Ascending aorta (tissue), 2 donors: ENCODE data around the gene JOSD1. TPM values are rescaled to one million over a fixed set of nuclear protein-coding genes. Genes with fewer than 3 reads are reported as not detected.

Experiments used
- DNase-seq, 2 donors: peaks; one replicate each; pipeline ENCODE4 v3.0.0-alpha.2; 2019; ENCODE audit warnings: low spot score in 2 of 2
- H3K27ac ChIP-seq, 2 donors: fragments of 200-600 bp; sonication (generic); one replicate each; pipeline ENCODE4 v1.5.1; 2016 to 2017; ENCODE audit warnings: mild to moderate bottlenecking in 1 of 2
- H3K27me3 ChIP-seq: fragments of 200-600 bp; sonication (generic); one replicate; pipeline ENCODE4 v1.5.1; 2017
- H3K36me3 ChIP-seq, 2 donors: fragments of 200-600 bp; sonication (generic); one replicate each; pipeline ENCODE4 v1.5.1; 2016
- H3K4me1 ChIP-seq, 2 donors: fragments of 200-600 bp; sonication (generic); one replicate each; pipeline ENCODE4 v1.5.1; 2016 to 2017; ENCODE audit warnings: mild to moderate bottlenecking in 1 of 2
- H3K4me3 ChIP-seq, 2 donors: fragments of 200-600 bp; sonication (generic); one replicate each; pipeline ENCODE4 v1.5.1; 2016 to 2017; ENCODE audit warnings: mild to moderate bottlenecking in 1 of 2
- H3K9me3 ChIP-seq, 2 donors: fragments of 200-600 bp; sonication (generic); one replicate each; pipeline ENCODE4 v1.5.1; 2016
- intact Hi-C: fragments of 100-400 bp; cut with DNase I; formaldehyde crosslinking; loops from one replicate; pipeline ENCODE4 v1.15.1; 2023
- total RNA-seq: library from RNA; depleted of rRNA; stranded (reverse); fragments of >200 nt; gene quantifications from one replicate; pipeline ENCODE4 v1.1.0, GENCODE V29; 2016
- TF ChIP-seq, protein P1 (sequence below), 3 experiments: fragments of 200-600 bp in 2 of 3; fragments of 450-650 bp in 1 of 3; sonication (generic) in 2 of 3; IDR thresholded peaks; one replicate each; pipeline ENCODE4 v1.5.1; 2016 to 2019; ENCODE audit warnings: antibody characterized with exemption in 3 of 3, mild to moderate bottlenecking in 1 of 3, moderate library complexity in 1 of 3

The JOSD1 gene
- total RNA-seq, 1 donor from 2014 or later, result 153 TPM

DNA sequence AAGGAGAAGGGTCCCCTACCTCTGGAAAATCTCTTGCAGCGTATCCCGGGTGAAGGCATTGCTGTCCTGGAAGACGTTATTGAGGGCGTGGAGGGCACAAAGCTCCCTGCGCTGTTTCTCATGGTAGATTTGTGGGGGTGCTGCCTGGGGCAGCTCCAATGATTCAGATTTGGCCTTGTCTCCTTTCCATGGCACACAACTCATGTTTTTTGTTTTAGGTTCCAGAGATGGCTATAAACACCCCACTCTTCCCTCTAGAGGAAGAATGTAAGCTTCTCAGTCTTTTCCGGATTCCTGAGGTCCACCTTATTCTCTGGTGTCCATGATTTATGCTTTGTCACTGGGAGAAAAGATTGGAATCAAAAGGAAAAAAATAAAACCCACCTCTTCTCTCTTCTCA, 959 bp downstream of the JOSD1 start:
- Histone ChIP-seq H3K9me3 (no peaks in the 10 kb centered on the region), H3K4me1 (peaks cover 16 to 46% of the 10 kb centered on the region in 2 donors), H3K27me3 (no peaks in the 10 kb centered on the region), H3K4me3 (peak overlapping the region; percentile 70 to 78), H3K36me3 (peaks cover 0 to 4% of the 10 kb centered on the region in 2 donors), H3K27ac (peak overlapping the region; percentile 94 to 98)
- DNase-seq, result no peak
- TF ChIP-seq, protein P1, sequence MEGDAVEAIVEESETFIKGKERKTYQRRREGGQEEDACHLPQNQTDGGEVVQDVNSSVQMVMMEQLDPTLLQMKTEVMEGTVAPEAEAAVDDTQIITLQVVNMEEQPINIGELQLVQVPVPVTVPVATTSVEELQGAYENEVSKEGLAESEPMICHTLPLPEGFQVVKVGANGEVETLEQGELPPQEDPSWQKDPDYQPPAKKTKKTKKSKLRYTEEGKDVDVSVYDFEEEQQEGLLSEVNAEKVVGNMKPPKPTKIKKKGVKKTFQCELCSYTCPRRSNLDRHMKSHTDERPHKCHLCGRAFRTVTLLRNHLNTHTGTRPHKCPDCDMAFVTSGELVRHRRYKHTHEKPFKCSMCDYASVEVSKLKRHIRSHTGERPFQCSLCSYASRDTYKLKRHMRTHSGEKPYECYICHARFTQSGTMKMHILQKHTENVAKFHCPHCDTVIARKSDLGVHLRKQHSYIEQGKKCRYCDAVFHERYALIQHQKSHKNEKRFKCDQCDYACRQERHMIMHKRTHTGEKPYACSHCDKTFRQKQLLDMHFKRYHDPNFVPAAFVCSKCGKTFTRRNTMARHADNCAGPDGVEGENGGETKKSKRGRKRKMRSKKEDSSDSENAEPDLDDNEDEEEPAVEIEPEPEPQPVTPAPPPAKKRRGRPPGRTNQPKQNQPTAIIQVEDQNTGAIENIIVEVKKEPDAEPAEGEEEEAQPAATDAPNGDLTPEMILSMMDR (IDR thresholded peaks at IDR 0.05), result no peak
- intact Hi-C loops, result loop anchor here (2.0 to 10.0 kb wide), 4 partner anchors 19 to 855 kb away; partner anchors contain the start of genes ANKRD54, DDX17, EIF3L and TOMM22

DNA sequence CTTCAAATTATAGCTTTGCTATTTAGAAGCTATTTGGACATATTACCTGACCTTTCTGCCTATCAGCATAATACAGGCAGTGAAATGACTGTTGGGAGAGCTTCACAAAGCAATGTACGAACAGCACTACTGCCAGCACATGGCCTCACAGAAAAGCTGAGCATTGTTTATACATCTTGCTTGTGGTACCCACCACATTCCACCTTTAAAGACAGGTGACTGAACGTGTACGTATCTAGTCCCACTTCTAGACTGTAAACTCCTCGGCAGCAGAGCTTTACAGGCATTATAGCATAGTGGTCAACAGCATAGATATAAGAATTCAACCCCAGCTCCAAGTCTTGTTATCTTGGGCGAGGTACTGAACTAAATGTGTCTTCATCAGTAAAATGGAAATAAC, 1.6 kb downstream of the JOSD1 start:
- intact Hi-C loops, result no loop called here
- H3K9me3 ChIP-seq, result no peaks in the 10 kb centered on the region
- no peaks in the 10 kb centered on the region for H3K27me3 ChIP-seq
- H3K27ac ChIP-seq, result peak overlapping the region; percentile 94 to 98
- H3K4me3 ChIP-seq, result peak overlapping the region; percentile 70 to 78
- H3K36me3 ChIP-seq, result peaks cover 0 to 4% of the 10 kb centered on the region in 2 donors
- DNase-seq, result no peak
- TF ChIP-seq, protein P1 (IDR thresholded peaks at IDR 0.05), result no peak
- peaks cover 16 to 44% of the 10 kb centered on the region in 2 donors for H3K4me1 ChIP-seq

GRCh38 chr22:38698407-38699094, 2.2 kb downstream of the JOSD1 start:
- Histone ChIP-seq H3K4me3 (peak overlapping the region; percentile 70 to 78), H3K27ac (peak overlapping the region; percentile 94 to 98), H3K4me1 (peaks cover 16 to 48% of the 10 kb centered on the region in 2 donors), H3K27me3 (no peaks in the 10 kb centered on the region), H3K36me3 (peaks cover 0 to 4% of the 10 kb centered on the region in 2 donors), H3K9me3 (no peaks in the 10 kb centered on the region)
- no peak for DNase-seq
- TF ChIP-seq, protein P1 (IDR thresholded peaks at IDR 0.05), result no peak
- intact Hi-C loops, result no loop called here

GRCh38 chr22:38697425-38698089, 3.2 kb downstream of the JOSD1 start:
- peaks cover 0 to 4% of the 10 kb centered on the region in 2 donors for H3K36me3 ChIP-seq
- H3K27me3 ChIP-seq, result no peaks in the 10 kb centered on the region
- H3K4me1 ChIP-seq, result peaks cover 16 to 50% of the 10 kb centered on the region in 2 donors
- DNase-seq, result no peak
- peak overlapping the region; percentile 94 to 98 for H3K27ac ChIP-seq
- TF ChIP-seq, protein P1 (IDR thresholded peaks at IDR 0.05), result no peak
- intact Hi-C loops, result no loop called here
- peak overlapping the region; percentile 15 to 78 for H3K4me3 ChIP-seq
- H3K9me3 ChIP-seq, result no peaks in the 10 kb centered on the region

DNA sequence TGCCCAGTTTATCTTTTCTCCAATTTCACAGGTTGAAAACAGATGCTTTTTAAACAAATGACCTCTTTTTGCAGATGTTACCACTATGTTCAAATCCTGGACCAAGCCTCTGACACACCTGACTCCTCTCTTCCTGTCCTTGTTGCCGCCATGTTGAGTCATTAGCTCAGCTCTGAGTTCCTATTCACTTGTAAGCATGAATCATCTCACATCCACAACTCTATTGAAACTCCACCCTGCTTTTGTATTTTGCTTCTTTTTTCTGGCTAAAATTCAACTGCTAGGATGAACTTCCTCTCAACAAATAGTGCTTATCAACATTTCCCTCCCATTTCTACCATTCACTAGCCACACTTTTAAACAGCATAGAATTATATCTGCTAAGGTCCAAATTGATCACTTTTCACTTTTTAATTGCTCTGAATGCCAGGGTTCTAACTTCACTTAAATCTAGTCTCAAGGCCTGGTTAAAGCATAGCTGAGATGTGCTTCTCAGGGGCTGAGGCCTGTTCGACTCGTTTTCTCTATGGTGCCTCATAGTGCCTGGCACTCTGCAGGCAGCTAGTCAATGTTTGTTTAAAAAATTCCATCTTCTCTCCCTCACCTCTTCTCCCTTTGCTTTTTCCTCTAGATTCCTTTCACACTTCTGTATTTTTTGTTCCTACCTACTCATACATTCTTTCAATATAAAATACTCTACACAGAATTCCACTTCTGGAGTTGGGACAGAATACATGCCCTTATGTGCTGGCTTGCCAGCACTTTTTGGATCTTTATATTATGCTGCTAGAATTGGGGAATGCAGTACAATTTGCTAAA, 3.9 kb downstream of the JOSD1 start:
- TF ChIP-seq, protein P1 (IDR thresholded peaks at IDR 0.05), result no peak
- no peak for DNase-seq
- Histone ChIP-seq H3K27me3 (no peaks in the 10 kb centered on the region), H3K9me3 (no peaks in the 10 kb centered on the region), H3K27ac (peak overlapping the region; percentile 94 to 98), H3K4me3 (peak overlapping the region; percentile 15 to 78), H3K4me1 (peaks cover 16 to 50% of the 10 kb centered on the region in 2 donors), H3K36me3 (peaks cover 0 to 7% of the 10 kb centered on the region in 2 donors)
- intact Hi-C loops, result no loop called here
